HG03565 (cell line): Measurements from ENCODE around the gene GALNTL6.

Experiments
- ATAC-seq: cut with Tn5 transposase; IDR thresholded peaks from one replicate; pipeline ENCODE4 v1.9.1; 2021; ENCODE audit warnings: mild to moderate bottlenecking, moderate library complexity; ENCODE audit not compliant: unreplicated experiment

The GALNTL6 gene

GRCh38 chr4:172650758-172651530 lies 837.7 kb downstream of the GALNTL6 start:
- ATAC-seq = no peak

GRCh38 chr4:172651961-172652360 lies 838.8 kb downstream of the GALNTL6 start:
- ATAC-seq = no peak

- no peak for ATAC-seq
Measured at GRCh38 chr4:172652369-172652768, 839.2 kb downstream of the GALNTL6 start.

GRCh38 chr4:172653676-172654075 lies 840.5 kb downstream of the GALNTL6 start:
- no peak for ATAC-seq

GRCh38 chr4:172654457-172654856 lies 841.3 kb downstream of the GALNTL6 start:
- ATAC-seq = no peak

GRCh38 chr4:172656055-172656454 lies 842.9 kb downstream of the GALNTL6 start:
- no peak for ATAC-seq

GRCh38 chr4:172657081-172657480 lies 843.9 kb downstream of the GALNTL6 start:
- no peak for ATAC-seq

- ATAC-seq = no peak
Measured at GRCh38 chr4:172660251-172660650, 847.0 kb downstream of the GALNTL6 start.

- no peak for ATAC-seq
Measured at GRCh38 chr4:172662113-172662512, 848.9 kb downstream of the GALNTL6 start.

GRCh38 chr4:172666711-172667368 lies 853.6 kb downstream of the GALNTL6 start:
- ATAC-seq = no peak

GRCh38 chr4:172674811-172675210 lies 861.6 kb downstream of the GALNTL6 start:
- ATAC-seq = no peak

- no peak for ATAC-seq
Measured at GRCh38 chr4:172675232-172675631, 862.0 kb downstream of the GALNTL6 start.

GRCh38 chr4:172680691-172681090 lies 867.5 kb downstream of the GALNTL6 start:
- no peak for ATAC-seq

- ATAC-seq = no peak
Measured at GRCh38 chr4:172683021-172683420, 869.8 kb downstream of the GALNTL6 start.

- ATAC-seq = no peak
Measured at GRCh38 chr4:172686021-172686420, 872.8 kb downstream of the GALNTL6 start.

- ATAC-seq = no peak
Measured at GRCh38 chr4:172688534-172688933, 875.3 kb downstream of the GALNTL6 start.

GRCh38 chr4:172691552-172691951 lies 878.3 kb downstream of the GALNTL6 start:
- ATAC-seq = no peak

GRCh38 chr4:172692701-172693100 lies 879.5 kb downstream of the GALNTL6 start:
- ATAC-seq = no peak

- ATAC-seq = no peak
Measured at GRCh38 chr4:172698256-172698655, 885.1 kb downstream of the GALNTL6 start.

GRCh38 chr4:172705565-172705964 lies 892.4 kb downstream of the GALNTL6 start:
- no peak for ATAC-seq

GRCh38 chr4:172706000-172706399 lies 892.8 kb downstream of the GALNTL6 start:
- ATAC-seq = no peak

- no peak for ATAC-seq
Measured at GRCh38 chr4:172707622-172708021, 894.4 kb downstream of the GALNTL6 start.
